ENCODE data around the gene KRT78. TPM values are rescaled to one million over a fixed set of nuclear protein-coding genes. Genes with fewer than 3 reads are reported as not detected.

The KRT78 gene
- polyA plus RNA-seq, 3 donors = not detected

- intact Hi-C loops (cut with micrococcal nuclease) = no loop called here
- Histone ChIP-seq H3K36me3 (replicated peaks in 1 of 2; ENCODE audit: control insufficient read depth in 1 of 2, insufficient read depth in 2 of 2, low read length in 2 of 2) (no peaks in the 10 kb centered on the region), H3K27ac (ENCODE audit: low read depth in 1 of 2, low read length in 2 of 2) (no peak overlapping the region), H2AFZ (ENCODE audit: insufficient read depth, low read depth, low read length, poor library complexity, severe bottlenecking) (no peak overlapping the region), H3K4me2 (replicated peaks; ENCODE audit: extremely low read depth, low read length, poor library complexity, severe bottlenecking) (no peak overlapping the region), H3K4me1 (ENCODE audit: control insufficient read depth in 1 of 2, insufficient read depth in 2 of 2, low read length in 2 of 2) (peaks cover 0 to 6% of the 10 kb centered on the region in 2 donors), H3K27me3 (ENCODE audit: control insufficient read depth in 2 of 2, insufficient read depth in 2 of 2, low read length in 2 of 2) (no peaks in the 10 kb centered on the region), H3K79me2 (ENCODE audit: insufficient read depth, low read length) (no peaks in the 10 kb centered on the region), H3K9ac (ENCODE audit: insufficient read depth, low read length, poor library complexity, severe bottlenecking) (no peak overlapping the region), H4K20me1 (ENCODE audit: insufficient read depth, low read length) (no peaks in the 10 kb centered on the region), H3K9me3 (replicated peaks in 1 of 2; ENCODE audit: control insufficient read depth in 1 of 2, insufficient read depth in 1 of 2, low read length in 2 of 2) (no peaks in the 10 kb centered on the region), H3K4me3 (replicated peaks in 1 of 3; ENCODE audit: low read depth in 2 of 3, low read length in 3 of 3) (no peak overlapping the region)
- TF ChIP-seq CTCF (IDR thresholded peaks at IDR 0.05) = no peak
- H3K4me1 Mint-ChIP-seq = peaks cover 7% of the 10 kb centered on the region
- no peaks in the 10 kb centered on the region for H3K9me3 Mint-ChIP-seq
- H3K36me3 Mint-ChIP-seq = no peaks in the 10 kb centered on the region
- 93% methylated on average over 15 of the region's 15 CpGs for WGBS (ENCODE audit: insufficient coverage)
- peaks cover 2 to 7% (median 3%) of the 10 kb centered on the region in 3 donors for H3K27me3 Mint-ChIP-seq (ENCODE audit: low read depth in 3 of 3)
- DNase-seq = no peak
- no peak overlapping the region for H3K4me3 Mint-ChIP-seq
- H3K27ac Mint-ChIP-seq = no peak overlapping the region
Observed at GRCh38 chr12:52823761-52824450, 24.9 kb downstream of the KRT78 start.

GRCh38 chr12:52822771-52823510, 25.9 kb downstream of the KRT78 start:
- H3K4me1 Mint-ChIP-seq = no peaks in the 10 kb centered on the region
- Histone ChIP-seq H3K4me2 (replicated peaks; ENCODE audit: extremely low read depth, low read length, poor library complexity, severe bottlenecking) (no peak overlapping the region), H2AFZ (ENCODE audit: insufficient read depth, low read depth, low read length, poor library complexity, severe bottlenecking) (no peak overlapping the region), H3K4me3 (replicated peaks in 1 of 3; ENCODE audit: low read depth in 2 of 3, low read length in 3 of 3) (no peak overlapping the region), H3K9me3 (replicated peaks in 1 of 2; ENCODE audit: control insufficient read depth in 1 of 2, insufficient read depth in 1 of 2, low read length in 2 of 2) (no peaks in the 10 kb centered on the region), H3K4me1 (ENCODE audit: control insufficient read depth in 1 of 2, insufficient read depth in 2 of 2, low read length in 2 of 2) (no peaks in the 10 kb centered on the region), H4K20me1 (ENCODE audit: insufficient read depth, low read length) (no peaks in the 10 kb centered on the region), H3K27me3 (ENCODE audit: control insufficient read depth in 2 of 2, insufficient read depth in 2 of 2, low read length in 2 of 2) (no peaks in the 10 kb centered on the region), H3K79me2 (ENCODE audit: insufficient read depth, low read length) (no peaks in the 10 kb centered on the region), H3K9ac (ENCODE audit: insufficient read depth, low read length, poor library complexity, severe bottlenecking) (no peak overlapping the region), H3K36me3 (replicated peaks in 1 of 2; ENCODE audit: control insufficient read depth in 1 of 2, insufficient read depth in 2 of 2, low read length in 2 of 2) (no peaks in the 10 kb centered on the region), H3K27ac (ENCODE audit: low read depth in 1 of 2, low read length in 2 of 2) (no peak overlapping the region)
- no peak overlapping the region for H3K27ac Mint-ChIP-seq
- no peak for DNase-seq
- TF ChIP-seq CTCF (IDR thresholded peaks at IDR 0.05) = no peak
- 71% methylated on average over 11 of the region's 16 CpGs for WGBS (ENCODE audit: insufficient coverage)
- no peak overlapping the region for H3K4me3 Mint-ChIP-seq
- H3K9me3 Mint-ChIP-seq = no peaks in the 10 kb centered on the region
- intact Hi-C loops (cut with micrococcal nuclease) = no loop called here
- no peaks in the 10 kb centered on the region for H3K36me3 Mint-ChIP-seq
- H3K27me3 Mint-ChIP-seq (ENCODE audit: low read depth in 3 of 3) = peaks cover 3 to 7% (median 6%) of the 10 kb centered on the region in 3 donors

All from CD14-positive monocyte (primary cell).